GM12878 (cell line): ENCODE measurements around the gene EPAS1. TPM values are rescaled to one million over a fixed set of nuclear protein-coding genes. Genes with fewer than 3 reads are reported as not detected.

Experiments used
- ATAC-seq: fragments of 200-7000 bp; cut with Tn5 transposase; 3 replicates; pipeline ENCODE4 v1.9.1; 2020; ENCODE audit warnings: mild to moderate bottlenecking, moderate library complexity
- BruUV-seq: library from RNA; stranded (reverse); fragments of 400-500 nt; replicated peaks from 2 replicates; lab custom pipeline; 2021; lab: Mats Ljungman, UMichigan
- CTCF ChIA-PET: fragments of 300-600 bp; sonication (Branson Sonifier 250); formaldehyde crosslinking; extraction: SDS; loops from one replicate; lab custom pipeline; 2021; ENCODE audit warnings: inconsistent platforms; lab: Yijun Ruan, JAX
- POLR2A ChIA-PET: fragments of 350-600 bp; formaldehyde crosslinking; extraction: SDS; loops from one replicate; lab custom pipeline; 2021; ENCODE audit warnings: inconsistent platforms; lab: Charles Lee
- RAD21 ChIA-PET: fragments of 300-600 bp; sonication (Branson Sonifier 250); formaldehyde crosslinking; loops from one replicate; lab custom pipeline; 2023; ENCODE audit warnings: antibody characterized with exemption; ENCODE audit not compliant: unreplicated experiment; lab: Charles Lee
- SMC1A ChIA-PET: fragments of 300-600 bp; sonication (Branson Sonifier 250); formaldehyde crosslinking; loops from one replicate; lab custom pipeline; 2023; ENCODE audit not compliant: unreplicated experiment, uncharacterized antibody; lab: Charles Lee
- DNase-seq: peaks from one replicate; pipeline ENCODE4 v3.0.0-alpha.2; 2011; ENCODE audit warnings: low read depth, low spot score
- FAIRE-seq: peaks from 3 replicates; lab custom pipeline; 2011; peaks lifted over from hg19 to GRCh38; lab: Jason Lieb, UNC
- H2AFZ ChIP-seq: 2 replicates; pipeline ENCODE4 v1.6.0; 2011; ENCODE audit warnings: low read depth, low read length, control low read depth; ENCODE audit not compliant: control insufficient read depth
- H3K27ac ChIP-seq: 2 replicates; pipeline ENCODE4 v1.5.1; 2011; ENCODE audit warnings: control low read depth; ENCODE audit not compliant: control insufficient read depth, insufficient read depth
- H3K27me3 ChIP-seq, 2 experiments: replicated peaks in 1 of 2; 2 replicates each; pipeline versions ENCODE4 v1.6.0 to v1.6.1; 2011; ENCODE audit warnings: low read length in 1 of 2; ENCODE audit not compliant: control insufficient read depth in 2 of 2, insufficient read depth in 2 of 2
- H3K36me3 ChIP-seq, 2 experiments: 2 replicates each; pipeline ENCODE4 v1.5.1; 2011; ENCODE audit warnings: low read length in 1 of 2; ENCODE audit not compliant: control insufficient read depth in 2 of 2, insufficient read depth in 2 of 2
- H3K4me1 ChIP-seq: 2 replicates; pipeline ENCODE4 v1.6.1; 2011; ENCODE audit warnings: mild to moderate bottlenecking, low read length, moderate library complexity, mixed read lengths; ENCODE audit not compliant: control insufficient read depth, insufficient read depth
- H3K4me2 ChIP-seq: 2 replicates; pipeline ENCODE4 v1.6.0; 2011; ENCODE audit warnings: control low read depth; ENCODE audit not compliant: control insufficient read depth, insufficient read depth
- H3K4me3 ChIP-seq: fragments of 200-600 bp; sonication (generic); 2 replicates; pipeline ENCODE4 v1.5.1; 2016
- H3K79me2 ChIP-seq: 2 replicates; pipeline ENCODE4 v1.6.0; 2011; ENCODE audit warnings: low read length; ENCODE audit not compliant: control insufficient read depth, insufficient read depth
- H3K9ac ChIP-seq: 2 replicates; pipeline ENCODE4 v1.8.0; 2011; ENCODE audit warnings: low read length, control low read depth, mixed read lengths; ENCODE audit not compliant: control insufficient read depth, insufficient read depth
- H3K9me3 ChIP-seq: replicated peaks from 3 replicates; pipeline ENCODE4 v1.5.1; 2011; ENCODE audit warnings: mild to moderate bottlenecking, low read length; ENCODE audit not compliant: control insufficient read depth, insufficient read depth
- H4K20me1 ChIP-seq: 2 replicates; pipeline ENCODE4 v1.6.0; 2011; ENCODE audit not compliant: control insufficient read depth, insufficient read depth
- BMI1 ChIP-seq: fragments of 450-650 bp; IDR thresholded peaks from 2 replicates; pipeline ENCODE4 v1.6.1; 2016; ENCODE audit warnings: mild to moderate bottlenecking, moderate library complexity, borderline replicate concordance
- CEBPZ ChIP-seq: fragments of 150-350 bp; IDR thresholded peaks from 2 replicates; pipeline ENCODE4 v1.6.1; 2016; ENCODE audit warnings: low read depth, low read length
- DPF2 ChIP-seq: fragments of 450-650 bp; IDR thresholded peaks from 2 replicates; pipeline ENCODE4 v1.6.1; 2017; ENCODE audit warnings: mild to moderate bottlenecking
- E2F4 ChIP-seq: IDR thresholded peaks from 2 replicates; pipeline ENCODE4 v1.6.1; 2012; ENCODE audit warnings: low read depth, low read length, improper control_type of control experiment
- EP300 ChIP-seq, 2 experiments: fragments of 150-350 bp in 1 of 2; IDR thresholded peaks; 2 replicates each; pipeline ENCODE4 v1.6.1; 2011 to 2012; ENCODE audit warnings: low read depth in 2 of 2, low read length in 2 of 2, borderline replicate concordance in 1 of 2, improper control_type of control experiment in 1 of 2, inconsistent platforms in 1 of 2; ENCODE audit not compliant: control insufficient read depth in 1 of 2
- GABPA ChIP-seq: IDR thresholded peaks from 2 replicates; pipeline ENCODE4 v1.6.1; 2014; ENCODE audit warnings: antibody characterized with exemption, low read depth, mild to moderate bottlenecking, inconsistent platforms
- HCFC1 ChIP-seq: fragments of 150-350 bp; IDR thresholded peaks from 2 replicates; pipeline ENCODE4 v1.6.1; 2014; ENCODE audit warnings: low read length
- HDAC6 ChIP-seq: fragments of 200-600 bp; sonication (generic); IDR thresholded peaks from one replicate; pipeline ENCODE4 v1.8.0; 2017; ENCODE audit warnings: antibody characterized with exemption; ENCODE audit not compliant: unreplicated experiment
- MAX ChIP-seq: IDR thresholded peaks from 2 replicates; pipeline ENCODE4 v1.6.1; 2012; ENCODE audit warnings: low read depth, low read length, improper control_type of control experiment
- NBN ChIP-seq: fragments of 450-650 bp; IDR thresholded peaks from 2 replicates; pipeline ENCODE4 v1.6.1; 2016
- NFYA ChIP-seq: IDR thresholded peaks from 2 replicates; pipeline ENCODE4 v1.6.1; 2011; ENCODE audit warnings: low read depth, mild to moderate bottlenecking, low read length, improper control_type of control experiment, borderline replicate concordance
- PAX8 ChIP-seq: fragments of 450-650 bp; IDR thresholded peaks from 2 replicates; pipeline ENCODE4 v1.6.1; 2017; ENCODE audit warnings: mild to moderate bottlenecking, moderate library complexity
- POLR2AphosphoS2 ChIP-seq: IDR thresholded peaks from 2 replicates; pipeline ENCODE4 v1.6.1; 2011; ENCODE audit warnings: low read depth, mild to moderate bottlenecking, low read length, improper control_type of control experiment, moderate library complexity
- POU2F2 ChIP-seq: IDR thresholded peaks from 3 replicates; pipeline ENCODE4 v1.6.1; 2011; ENCODE audit warnings: low read depth, mild to moderate bottlenecking, low read length, borderline replicate concordance
- RELB ChIP-seq: fragments of 450-650 bp; IDR thresholded peaks from 2 replicates; pipeline ENCODE4 v1.6.1; 2017; ENCODE audit warnings: low read depth, mild to moderate bottlenecking, moderate library complexity
- RFX5 ChIP-seq: IDR thresholded peaks from 2 replicates; pipeline ENCODE4 v1.6.1; 2011; ENCODE audit warnings: low read depth, low read length, improper control_type of control experiment
- SMAD5 ChIP-seq: IDR thresholded peaks from 2 replicates; pipeline ENCODE4 v1.6.1; 2016; ENCODE audit warnings: antibody characterized with exemption, low read depth
- WRNIP1 ChIP-seq: IDR thresholded peaks from 2 replicates; pipeline ENCODE4 v1.6.1; 2011; ENCODE audit warnings: low read depth, low read length, improper control_type of control experiment, borderline replicate concordance
- WGBS: methylation state at CpG from one replicate; pipeline ENCODE4 v1.1.6; 2016; ENCODE audit warnings: low lambda C conversion rate; ENCODE audit not compliant: insufficient replicate concordance, insufficient coverage; ENCODE audit errors: missing lambda C conversion rate; 5-methylcytosine and 5-hydroxymethylcytosine counted together
- in situ Hi-C: fragments of 300-500 bp; cut with MboI; formaldehyde crosslinking; loops from 9 replicates; pipeline ENCODE4 v1.14.3; 2018; ENCODE audit warnings: mixed read lengths
- intact Hi-C: fragments of 100-400 bp; cut with micrococcal nuclease; formaldehyde crosslinking; loops from one replicate; pipeline ENCODE4 v1.14.2; 2022; ENCODE audit not compliant: unreplicated experiment
- polyA plus RNA-seq, 11 experiments: library from polyadenylated mRNA; depleted of rRNA in 4 of 11; unstranded in 6 of 11; stranded (reverse) in 5 of 11; fragments of >200 nt; fragmentation: Nextera tagmentation in 4 of 11; fragmentation: Illumina TruSeq in 1 of 11; extraction: Ambion mirVana in 4 of 11; extraction: Trizol in 1 of 11; gene quantifications; 1 replicate in 1 of 11; 2 replicates in 10 of 11; pipeline versions ENCODE4 v1.2.1 to v1.2.3, GENCODE V29; 2011 to 2016; ENCODE audit warnings: inconsistent platforms in 2 of 11, missing spikeins in 2 of 11, low read depth in 1 of 11
- total RNA-seq, 4 experiments: library from RNA; depleted of rRNA in 3 of 4; stranded (reverse); fragments of >200 nt in 3 of 4; fragmentation: Illumina TruSeq in 1 of 4; extraction: Trizol in 1 of 4; gene quantifications; 2 replicates each; pipeline versions ENCODE4 v1.2.1 to v1.2.3, GENCODE V29; 2013 to 2021

Gene EPAS1
- total and polyA plus RNA-seq, 10 of the 15 experiments (the other 5 are each of a cell fraction or from before 2014, with no cell fraction given): 0.11 to 22.0 (median 1.3) TPM; not detected in 1

- peaks cover 0 to 4% of the 10 kb centered on the region in 2 experiments; a peak in 2 of 4 replicates for H3K27me3 ChIP-seq
- intact Hi-C loops: no loop called here
- no peaks in the 10 kb centered on the region for H3K9me3 ChIP-seq
- H3K36me3 ChIP-seq: no peaks in the 10 kb centered on the region
- no peak overlapping the region for H3K27ac ChIP-seq
- H3K4me2 ChIP-seq: no peak overlapping the region
- DNase-seq (no peak), FAIRE-seq (no peak), ATAC-seq (no peak)
- WGBS: 59% methylated on average over 6 of the region's 6 CpGs
- SMC1A ChIA-PET: interaction anchor here (0.8 to 1.2 kb wide), 4 partner anchors 17 to 272 kb away, joined by 3 to 6 read pairs (median 4); no protein-coding TSS in a partner anchor
- H3K4me1 ChIP-seq: no peaks in the 10 kb centered on the region
- H3K9ac ChIP-seq: no peak overlapping the region
- no peaks in the 10 kb centered on the region for H3K79me2 ChIP-seq
- POLR2A ChIA-PET: no interaction called here
- H4K20me1 ChIP-seq: no peaks in the 10 kb centered on the region
- no TSS peak for BruUV-seq
- no peak overlapping the region for H3K4me3 ChIP-seq
- H2AFZ ChIP-seq: no peak overlapping the region
- CTCF ChIA-PET: interaction anchor here (0.6 to 1.2 kb wide), 3 partner anchors 8 to 32 kb away, joined by 3 read pairs; no protein-coding TSS in a partner anchor
- in situ Hi-C loops: no loop called here
- RAD21 ChIA-PET: interaction anchor here (1.1 kb wide), 1 partner anchor 28 kb away, joined by 3 read pairs; no protein-coding TSS in a partner anchor
- TF ChIP-seq EP300 (IDR thresholded peaks at IDR 0.05; ENCODE audit: borderline replicate concordance in 1 of 2, control insufficient read depth in 1 of 2, low read depth in 2 of 2, low read length in 2 of 2) (no peak), RFX5 (no peak), WRNIP1 (no peak), HCFC1 (no peak), POLR2AphosphoS2 (no peak), POU2F2 (no peak), PAX8 (no peak), RELB (no peak), HDAC6 (no peak), GABPA (no peak), E2F4 (no peak), MAX (no peak), CEBPZ (no peak), DPF2 (no peak), NBN (no peak), BMI1 (no peak), NFYA (no peak), SMAD5 (no peak)
These were observed 37.4 kb downstream of the EPAS1 start for GRCh38 chr2:46334389-46335271.
